Peyer's patch (tissue), 4 donors: ENCODE data around the gene TRAPPC12. TPM values are rescaled to one million over a fixed set of nuclear protein-coding genes. Genes with fewer than 3 reads are reported as not detected.

ENCODE experiments used
- DNase-seq, 3 donors: peaks; one replicate each; pipeline ENCODE4 v3.0.0-alpha.2; 2017 to 2019
- H3K27ac ChIP-seq, 4 donors: fragments of 200-600 bp; sonication (generic); one replicate each; pipeline ENCODE4 v1.5.1; 2016 to 2019
- H3K27me3 ChIP-seq, 2 donors: fragments of 200-600 bp; sonication (generic); one replicate each; pipeline ENCODE4 v1.5.1; 2019
- H3K36me3 ChIP-seq, 3 donors: fragments of 200-600 bp; sonication (generic); one replicate each; pipeline ENCODE4 v1.5.1; 2016 to 2019
- H3K4me1 ChIP-seq, 4 donors: fragments of 200-600 bp; sonication (generic); one replicate each; pipeline ENCODE4 v1.5.1; 2016 to 2019
- H3K4me3 ChIP-seq, 4 donors: fragments of 200-600 bp; sonication (generic); 1 replicate in 3 of 4; 2 replicates in 1 of 4; pipeline ENCODE4 v1.5.1; 2016 to 2019; ENCODE audit warnings: mild to moderate bottlenecking in 1 of 4
- H3K9me3 ChIP-seq, 4 donors: fragments of 200-600 bp; sonication (generic); one replicate each; pipeline ENCODE4 v1.5.1; 2016 to 2019; ENCODE audit warnings: mild to moderate bottlenecking in 1 of 4
- POLR2A ChIP-seq, 2 donors: fragments of 450-650 bp; IDR thresholded peaks; one replicate each; pipeline ENCODE4 v1.5.1; 2017; ENCODE audit warnings: antibody characterized with exemption in 2 of 2, mild to moderate bottlenecking in 2 of 2, moderate library complexity in 2 of 2
- total RNA-seq, 4 donors: library from RNA; depleted of rRNA; stranded (reverse); fragments of >200 nt; gene quantifications; one replicate each; pipeline ENCODE4 v1.1.0, GENCODE V29; 2016
- TF ChIP-seq, protein P1 (sequence below), 6 experiments: fragments of 450-650 bp in 4 of 6; fragments of 200-600 bp in 2 of 6; sonication (generic) in 1 of 6; IDR thresholded peaks; one replicate each; pipeline ENCODE4 v1.5.1; 2017 to 2019; ENCODE audit warnings: antibody characterized with exemption in 6 of 6, mild to moderate bottlenecking in 3 of 6, moderate library complexity in 1 of 6

Gene TRAPPC12
- total RNA-seq, 4 donors from 2014 or later = 122 to 191 (median 158) TPM

DNA sequence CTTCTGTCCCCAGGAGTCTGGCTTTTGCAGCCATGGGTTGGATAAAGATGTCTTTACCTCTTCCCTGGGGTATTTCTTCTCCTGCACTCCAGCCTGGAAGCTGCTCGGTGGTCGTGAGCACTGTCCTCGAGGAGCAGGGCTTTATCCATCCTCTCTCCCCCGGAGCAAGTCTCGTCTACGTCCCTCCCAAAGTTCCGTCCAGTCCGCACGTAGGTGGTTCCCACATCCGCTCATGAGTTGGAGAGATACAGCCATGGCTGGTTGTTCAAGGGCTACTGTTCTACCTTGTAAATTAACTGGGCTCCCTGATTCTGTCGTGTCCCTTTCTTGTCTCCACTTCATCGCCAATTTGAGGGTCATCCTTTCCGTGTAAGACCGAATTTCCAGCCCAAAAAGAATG, 47.1 kb downstream of the TRAPPC12 start:
- Histone ChIP-seq H3K27me3 (no peaks in the 10 kb centered on the region), H3K4me1 (no peaks in the 10 kb centered on the region), H3K9me3 (no peaks in the 10 kb centered on the region), H3K4me3 (no peak overlapping the region), H3K27ac (no peak overlapping the region), H3K36me3 (peaks cover 0 to 72% (median 0%) of the 10 kb centered on the region in 3 donors)
- TF ChIP-seq POLR2A (IDR thresholded peaks at IDR 0.05) = no peak
- TF ChIP-seq, protein P1, sequence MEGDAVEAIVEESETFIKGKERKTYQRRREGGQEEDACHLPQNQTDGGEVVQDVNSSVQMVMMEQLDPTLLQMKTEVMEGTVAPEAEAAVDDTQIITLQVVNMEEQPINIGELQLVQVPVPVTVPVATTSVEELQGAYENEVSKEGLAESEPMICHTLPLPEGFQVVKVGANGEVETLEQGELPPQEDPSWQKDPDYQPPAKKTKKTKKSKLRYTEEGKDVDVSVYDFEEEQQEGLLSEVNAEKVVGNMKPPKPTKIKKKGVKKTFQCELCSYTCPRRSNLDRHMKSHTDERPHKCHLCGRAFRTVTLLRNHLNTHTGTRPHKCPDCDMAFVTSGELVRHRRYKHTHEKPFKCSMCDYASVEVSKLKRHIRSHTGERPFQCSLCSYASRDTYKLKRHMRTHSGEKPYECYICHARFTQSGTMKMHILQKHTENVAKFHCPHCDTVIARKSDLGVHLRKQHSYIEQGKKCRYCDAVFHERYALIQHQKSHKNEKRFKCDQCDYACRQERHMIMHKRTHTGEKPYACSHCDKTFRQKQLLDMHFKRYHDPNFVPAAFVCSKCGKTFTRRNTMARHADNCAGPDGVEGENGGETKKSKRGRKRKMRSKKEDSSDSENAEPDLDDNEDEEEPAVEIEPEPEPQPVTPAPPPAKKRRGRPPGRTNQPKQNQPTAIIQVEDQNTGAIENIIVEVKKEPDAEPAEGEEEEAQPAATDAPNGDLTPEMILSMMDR (IDR thresholded peaks at IDR 0.05) = no peak
- no peak for DNase-seq

DNA sequence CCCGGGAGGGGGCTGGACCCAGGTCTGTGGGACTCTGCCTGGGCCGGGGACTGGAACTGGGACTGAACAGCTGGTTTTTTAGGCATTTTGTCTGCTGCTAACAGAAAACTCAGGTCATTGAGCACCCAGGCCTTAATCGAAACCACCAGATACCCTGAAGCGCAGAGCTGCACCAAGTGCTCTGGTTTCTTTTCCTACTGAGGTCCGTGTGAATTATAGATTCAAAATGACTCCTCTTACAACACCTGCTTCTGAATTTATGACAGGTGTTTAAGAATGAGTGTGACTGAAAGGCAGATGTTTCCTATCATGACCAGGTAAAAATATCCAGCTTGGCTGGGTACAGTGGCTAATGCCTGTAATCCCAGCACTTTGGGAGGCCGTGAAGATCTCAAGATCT, 47.8 kb downstream of the TRAPPC12 start:
- Histone ChIP-seq H3K27ac (no peak overlapping the region), H3K27me3 (no peaks in the 10 kb centered on the region), H3K4me3 (no peak overlapping the region), H3K9me3 (no peaks in the 10 kb centered on the region), H3K4me1 (no peaks in the 10 kb centered on the region), H3K36me3 (peaks cover 0 to 66% (median 0%) of the 10 kb centered on the region in 3 donors)
- no peak for DNase-seq
- no peak for TF ChIP-seq POLR2A (IDR thresholded peaks at IDR 0.05)
- TF ChIP-seq, protein P1 (IDR thresholded peaks at IDR 0.05) = no peak

DNA sequence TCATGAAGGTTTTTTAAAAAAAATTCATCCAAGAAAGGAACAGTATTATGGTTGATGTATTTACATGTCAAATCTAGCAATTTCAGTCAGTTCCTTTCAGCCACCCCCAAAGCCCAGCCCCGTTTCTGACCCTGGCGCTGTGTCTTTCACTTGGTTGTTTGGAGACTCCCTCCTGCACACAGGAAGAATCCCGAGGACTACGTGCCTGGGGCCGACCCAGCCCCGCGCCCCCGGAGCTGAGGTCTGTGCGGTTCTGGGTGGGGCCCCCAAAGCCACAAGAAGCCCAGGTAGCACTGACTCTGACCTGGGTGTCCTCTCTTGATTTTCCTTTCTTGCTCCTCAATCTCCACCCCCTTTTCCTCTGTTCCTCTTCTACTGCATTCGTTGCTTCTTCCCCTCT, 49.1 kb downstream of the TRAPPC12 start:
- H3K9me3 ChIP-seq = no peaks in the 10 kb centered on the region
- H3K27me3 ChIP-seq = no peaks in the 10 kb centered on the region
- H3K4me1 ChIP-seq = no peaks in the 10 kb centered on the region
- DNase-seq = no peak
- H3K4me3 ChIP-seq = no peak overlapping the region
- H3K27ac ChIP-seq = no peak overlapping the region
- H3K36me3 ChIP-seq = peaks cover 0 to 66% (median 0%) of the 10 kb centered on the region in 3 donors
- no peak for TF ChIP-seq POLR2A (IDR thresholded peaks at IDR 0.05)
- TF ChIP-seq, protein P1 (IDR thresholded peaks at IDR 0.05) = no peak

DNA sequence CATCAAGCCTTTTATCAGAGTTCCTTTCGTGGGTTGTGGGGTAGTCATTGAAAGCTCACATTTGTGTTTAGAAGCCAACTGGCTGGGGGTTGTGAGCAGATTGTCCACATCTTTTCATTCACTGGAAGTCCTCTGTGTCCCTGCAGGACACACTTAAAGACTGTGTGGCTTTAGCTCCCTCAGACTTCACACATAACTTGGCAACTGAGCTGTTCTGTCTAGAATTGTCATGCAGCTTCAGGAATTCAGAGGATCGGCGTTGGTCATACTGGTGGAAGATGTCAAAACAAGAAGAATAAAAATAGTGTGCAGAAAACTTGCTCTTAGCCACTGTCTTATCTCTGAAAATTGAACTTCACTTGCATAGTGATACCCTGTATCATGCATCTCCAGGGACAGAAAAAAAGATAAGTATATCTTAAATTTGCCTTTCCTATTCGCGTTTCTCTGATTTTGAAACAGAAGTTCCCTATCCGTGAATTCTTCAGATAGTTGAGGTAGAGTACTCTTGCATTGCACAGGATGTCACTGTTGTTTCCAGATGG, 49.6 kb downstream of the TRAPPC12 start:
- Histone ChIP-seq H3K9me3 (no peaks in the 10 kb centered on the region), H3K36me3 (peaks cover 0 to 64% (median 0%) of the 10 kb centered on the region in 3 donors), H3K27ac (no peak overlapping the region), H3K4me1 (no peaks in the 10 kb centered on the region), H3K27me3 (no peaks in the 10 kb centered on the region), H3K4me3 (no peak overlapping the region)
- TF ChIP-seq POLR2A (IDR thresholded peaks at IDR 0.05) = no peak
- TF ChIP-seq, protein P1 (IDR thresholded peaks at IDR 0.05) = no peak
- no peak for DNase-seq

DNA sequence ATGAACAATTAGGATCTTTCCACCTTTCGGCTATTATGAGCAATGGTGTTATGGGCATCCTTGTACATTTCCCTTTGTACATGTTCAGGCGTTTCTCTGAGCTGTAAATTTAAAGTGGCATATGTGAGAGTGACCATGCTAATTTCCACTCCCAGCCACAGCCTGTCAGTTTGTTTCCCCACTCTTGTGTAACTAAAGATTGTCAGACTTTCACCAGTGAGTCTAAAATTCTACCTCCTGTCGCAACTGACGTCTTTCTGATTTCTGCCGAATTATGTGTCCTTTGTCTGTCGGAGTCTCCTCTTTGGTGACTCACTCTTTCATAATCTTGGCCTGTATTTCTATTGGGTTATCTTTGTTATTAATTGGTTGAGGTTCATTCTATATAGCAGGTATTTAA, 50.7 kb downstream of the TRAPPC12 start:
- H3K4me1 ChIP-seq = no peaks in the 10 kb centered on the region
- H3K27me3 ChIP-seq = no peaks in the 10 kb centered on the region
- TF ChIP-seq, protein P1 (IDR thresholded peaks at IDR 0.05) = no peak
- no peak for TF ChIP-seq POLR2A (IDR thresholded peaks at IDR 0.05)
- H3K4me3 ChIP-seq = no peak overlapping the region
- no peaks in the 10 kb centered on the region for H3K9me3 ChIP-seq
- H3K36me3 ChIP-seq = peaks cover 0 to 57% (median 0%) of the 10 kb centered on the region in 3 donors
- no peak for DNase-seq
- H3K27ac ChIP-seq = no peak overlapping the region
